Upper lobe of left lung (tissue), 6 donors: Measurements from ENCODE around the gene C19orf25. TPM values are rescaled to one million over a fixed set of nuclear protein-coding genes. Genes with fewer than 3 reads are reported as not detected.

Source experiments
- ATAC-seq, 2 donors: fragments of 200-7000 bp; cut with Tn5 transposase; one replicate each; pipeline ENCODE4 v1.9.1; 2022; ENCODE audit warnings: mild to moderate bottlenecking in 2 of 2, moderate library complexity in 2 of 2; ENCODE audit not compliant: low FRiP score in 2 of 2
- DNase-seq, 2 donors: peaks; one replicate each; pipeline ENCODE4 v3.0.0-alpha.2; 2019 to 2020
- H3K27ac ChIP-seq, 4 donors: fragments of 200-600 bp; sonication (generic); one replicate each; pipeline ENCODE4 v1.5.1; 2016 to 2019
- H3K27me3 ChIP-seq, 4 donors: fragments of 200-600 bp; sonication (generic); one replicate each; pipeline ENCODE4 v1.5.1; 2017 to 2019
- H3K36me3 ChIP-seq, 4 donors: fragments of 200-600 bp; sonication (generic); one replicate each; pipeline ENCODE4 v1.5.1; 2016 to 2019
- H3K4me1 ChIP-seq, 4 donors: fragments of 200-600 bp; sonication (generic); one replicate each; pipeline ENCODE4 v1.5.1; 2018 to 2019
- H3K4me3 ChIP-seq, 4 donors: fragments of 200-600 bp; sonication (generic); one replicate each; pipeline ENCODE4 v1.5.1; 2017 to 2019; ENCODE audit warnings: mild to moderate bottlenecking in 2 of 4, moderate library complexity in 1 of 4
- H3K9me3 ChIP-seq, 4 donors: fragments of 200-600 bp; sonication (generic); one replicate each; pipeline ENCODE4 v1.5.1; 2018 to 2019
- EP300 ChIP-seq, 4 donors: sonication (generic); formaldehyde crosslinking; IDR thresholded peaks; one replicate each; pipeline ENCODE4 v1.5.1; 2017; ENCODE audit warnings: antibody characterized with exemption in 4 of 4, control low read depth in 2 of 4
- POLR2A ChIP-seq, 4 donors: fragments of 450-650 bp; IDR thresholded peaks; one replicate each; pipeline ENCODE4 v1.5.1; 2016 to 2017; ENCODE audit warnings: antibody characterized with exemption in 4 of 4, mild to moderate bottlenecking in 2 of 4
- POLR2AphosphoS5 ChIP-seq, 2 donors: sonication (generic); formaldehyde crosslinking; IDR thresholded peaks; one replicate each; pipeline ENCODE4 v1.5.1; 2017; ENCODE audit warnings: antibody characterized with exemption in 2 of 2
- WGBS, 2 donors: methylation state at CpG; one replicate each; pipeline ENCODE4 v1.1.5; 2017 to 2018; 5-methylcytosine and 5-hydroxymethylcytosine counted together
- total RNA-seq, 6 donors: library from RNA; depleted of rRNA in 4 of 6; stranded (reverse); fragments of >200 nt in 4 of 6; gene quantifications; one replicate each; pipeline versions ENCODE4 v1.1.0 to v1.2.1, GENCODE V29; 2016 to 2021
- TF ChIP-seq, protein P1 (sequence below), 6 experiments: fragments of 450-650 bp in 4 of 6; fragments of 200-600 bp in 2 of 6; sonication (generic) in 2 of 6; IDR thresholded peaks; one replicate each; pipeline ENCODE4 v1.5.1; 2016 to 2019; ENCODE audit warnings: antibody characterized with exemption in 6 of 6
- donor health status: DM: no; HTN: no; CAD: no; lungs with moderate emphysema.
- donor health status: DM: no; HTN: yes; CAD: no; lungs with severe emphysema.

The C19orf25 gene
- total RNA-seq, 6 donors from 2014 or later = 27.2 to 82.8 (median 37.5) TPM

- H3K27ac ChIP-seq = no peak overlapping the region
- whole genome bisulfite sequencing, 2 donors = 62 to 74% methylated on average over 7 to 8 of the region's 8 CpGs
- H3K9me3 ChIP-seq = no peaks in the 10 kb centered on the region
- H3K36me3 ChIP-seq = no peaks in the 10 kb centered on the region
- H3K4me1 ChIP-seq = peaks cover 9 to 18% (median 14%) of the 10 kb centered on the region in 4 donors
- TF ChIP-seq, protein P1, sequence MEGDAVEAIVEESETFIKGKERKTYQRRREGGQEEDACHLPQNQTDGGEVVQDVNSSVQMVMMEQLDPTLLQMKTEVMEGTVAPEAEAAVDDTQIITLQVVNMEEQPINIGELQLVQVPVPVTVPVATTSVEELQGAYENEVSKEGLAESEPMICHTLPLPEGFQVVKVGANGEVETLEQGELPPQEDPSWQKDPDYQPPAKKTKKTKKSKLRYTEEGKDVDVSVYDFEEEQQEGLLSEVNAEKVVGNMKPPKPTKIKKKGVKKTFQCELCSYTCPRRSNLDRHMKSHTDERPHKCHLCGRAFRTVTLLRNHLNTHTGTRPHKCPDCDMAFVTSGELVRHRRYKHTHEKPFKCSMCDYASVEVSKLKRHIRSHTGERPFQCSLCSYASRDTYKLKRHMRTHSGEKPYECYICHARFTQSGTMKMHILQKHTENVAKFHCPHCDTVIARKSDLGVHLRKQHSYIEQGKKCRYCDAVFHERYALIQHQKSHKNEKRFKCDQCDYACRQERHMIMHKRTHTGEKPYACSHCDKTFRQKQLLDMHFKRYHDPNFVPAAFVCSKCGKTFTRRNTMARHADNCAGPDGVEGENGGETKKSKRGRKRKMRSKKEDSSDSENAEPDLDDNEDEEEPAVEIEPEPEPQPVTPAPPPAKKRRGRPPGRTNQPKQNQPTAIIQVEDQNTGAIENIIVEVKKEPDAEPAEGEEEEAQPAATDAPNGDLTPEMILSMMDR (IDR thresholded peaks at IDR 0.05) = no peak
- TF ChIP-seq POLR2AphosphoS5 (IDR thresholded peaks at IDR 0.05) = no peak
- no peak for TF ChIP-seq EP300 (IDR thresholded peaks at IDR 0.05)
- TF ChIP-seq POLR2A (IDR thresholded peaks at IDR 0.05) = no peak
- DNase-seq = no peak
- H3K27me3 ChIP-seq = peaks cover 0 to 25% (median 12%) of the 10 kb centered on the region in 4 donors
- no peak for ATAC-seq
- no peak overlapping the region for H3K4me3 ChIP-seq
Observed at GRCh38 chr19:1516395-1516753, 37.4 kb upstream of the C19orf25 start.

DNA sequence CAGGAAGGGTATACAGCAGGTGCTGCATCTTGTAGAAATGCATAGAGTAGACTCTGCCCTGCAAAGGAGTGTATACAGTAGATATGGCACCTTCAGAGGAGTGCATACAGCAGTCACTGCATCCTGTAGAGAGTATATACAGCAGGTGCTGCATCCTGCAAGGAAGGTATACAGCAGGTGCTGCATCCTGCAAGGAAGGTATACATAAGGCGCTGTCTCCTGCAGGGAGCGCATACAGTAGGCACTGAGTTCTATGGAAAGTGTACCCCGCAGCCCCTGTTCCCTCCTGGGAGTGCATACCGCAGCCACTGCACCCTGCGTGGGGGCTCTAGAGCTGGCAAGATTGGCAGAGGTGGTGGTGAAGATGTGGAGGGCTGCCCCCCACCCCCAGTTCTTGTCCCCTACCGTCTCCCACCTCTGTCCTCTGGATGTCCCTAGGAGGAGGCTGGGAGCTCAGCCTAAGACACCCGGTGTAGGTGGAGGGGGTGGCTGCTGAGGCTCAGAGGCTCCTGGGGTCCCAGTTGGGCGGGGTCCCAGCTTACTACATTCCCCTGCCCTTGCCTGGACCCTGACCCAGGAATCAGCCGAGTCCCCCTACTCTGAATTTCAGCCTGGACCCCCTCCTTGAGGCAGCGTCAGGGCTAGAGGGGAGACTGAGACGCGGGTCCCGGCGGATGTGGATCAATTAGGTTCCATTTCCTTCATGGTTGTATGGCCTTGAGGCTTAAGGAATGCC is 36.1 kb upstream of the C19orf25 start:
- H3K27me3 ChIP-seq = peaks cover 0 to 29% (median 12%) of the 10 kb centered on the region in 4 donors
- ATAC-seq = no peak

GRCh38 chr19:1514295-1514661 is 35.3 kb upstream of the C19orf25 start:
- no peak for TF ChIP-seq POLR2AphosphoS5 (IDR thresholded peaks at IDR 0.05)
- TF ChIP-seq EP300 (IDR thresholded peaks at IDR 0.05) = no peak
- TF ChIP-seq POLR2A (IDR thresholded peaks at IDR 0.05) = no peak
- TF ChIP-seq, protein P1 (IDR thresholded peaks at IDR 0.05) = no peak
- H3K27me3 ChIP-seq = peaks cover 0 to 27% (median 12%) of the 10 kb centered on the region in 4 donors

More for the DNA sequence above, 36.1 kb upstream of the C19orf25 start:
- 72 to 83% methylated on average over 3 to 14 of the region's 14 CpGs for WGBS, 2 donors
- TF ChIP-seq, protein P1 (IDR thresholded peaks at IDR 0.05) = no peak
- no peak for TF ChIP-seq POLR2A (IDR thresholded peaks at IDR 0.05)
- Histone ChIP-seq H3K9me3 (no peaks in the 10 kb centered on the region), H3K4me1 (peaks cover 9 to 18% (median 14%) of the 10 kb centered on the region in 4 donors), H3K36me3 (no peaks in the 10 kb centered on the region), H3K27ac (no peak overlapping the region), H3K4me3 (no peak overlapping the region)
- DNase-seq = no peak

DNA sequence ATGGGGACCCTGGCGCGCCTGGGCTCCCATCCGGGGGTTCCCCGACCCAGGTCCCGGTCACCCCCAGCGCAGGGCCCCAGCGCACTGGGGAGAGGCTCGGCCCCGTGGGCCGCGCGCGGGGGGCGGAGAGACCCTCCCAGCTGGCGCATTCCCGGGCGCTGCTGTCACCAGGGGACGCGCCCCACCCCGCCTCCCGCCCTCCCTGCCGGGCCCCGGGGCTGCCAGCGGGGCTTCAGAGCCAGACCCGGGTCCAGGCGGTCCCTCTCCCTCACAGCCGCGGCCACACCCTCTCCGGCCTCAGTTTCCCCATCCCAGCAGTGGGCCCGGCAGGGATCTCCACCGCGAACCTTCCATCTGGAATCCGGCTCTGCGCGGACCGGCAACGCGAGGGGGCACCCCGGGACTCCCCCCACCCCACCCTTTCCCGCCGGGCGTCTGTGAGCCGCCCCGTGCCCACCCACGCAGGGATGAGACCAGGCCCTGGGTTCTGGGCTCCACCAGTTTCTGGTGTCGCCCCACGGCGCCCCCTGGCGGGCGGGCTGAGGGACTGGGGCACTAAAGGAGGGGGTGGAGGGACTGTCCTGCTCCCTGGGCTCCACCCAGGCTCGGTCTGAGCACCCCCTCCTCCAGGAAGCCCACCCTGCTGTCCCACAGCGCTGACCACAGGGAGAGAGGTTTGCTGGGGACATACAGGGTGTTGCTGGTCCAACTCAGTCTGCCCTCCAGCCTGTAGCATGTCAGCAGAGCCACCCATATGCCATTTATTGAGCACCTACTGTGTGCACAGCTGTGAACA is 34.7 kb upstream of the C19orf25 start:
- Histone ChIP-seq H3K27me3 (peaks cover 0 to 27% (median 12%) of the 10 kb centered on the region in 4 donors), H3K27ac (peak overlapping the region in 1 of 4 donors; percentile 28), H3K9me3 (no peaks in the 10 kb centered on the region), H3K36me3 (no peaks in the 10 kb centered on the region), H3K4me3 (peak overlapping the region; percentile 12 to 51 (median 48)), H3K4me1 (peaks cover 9 to 18% (median 14%) of the 10 kb centered on the region in 4 donors)
- peak in 1 of 2 donors; percentile 73 for ATAC-seq
- DNase-seq = peak; percentile 39 to 94
- TF ChIP-seq EP300 (IDR thresholded peaks at IDR 0.05) = no peak
- TF ChIP-seq POLR2A (IDR thresholded peaks at IDR 0.05) = no peak
- TF ChIP-seq, protein P1 (IDR thresholded peaks at IDR 0.05) = peak in 5 of 6 experiments; percentile 42 to 71 (median 61)
- 7% methylated on average over 2 of the region's 52 CpGs; no CpG with 5 or more reads in 1 of the 2 donors for WGBS, 2 donors

More at GRCh38 chr19:1514295-1514661, 35.3 kb upstream of the C19orf25 start:
- Histone ChIP-seq H3K4me3 (no peak overlapping the region), H3K4me1 (peaks cover 9 to 18% (median 14%) of the 10 kb centered on the region in 4 donors), H3K36me3 (no peaks in the 10 kb centered on the region), H3K27ac (no peak overlapping the region), H3K9me3 (no peaks in the 10 kb centered on the region)
- ATAC-seq (no peak), DNase-seq (no peak)
- 47 to 66% methylated on average over 8 to 10 of the region's 10 CpGs for WGBS, 2 donors
